OCI-LY7 (cell line): ENCODE measurements around the gene COMP.

Experiments used
- CTCF ChIP-seq: fragments of 200-600 bp; sonication (generic); conservative IDR thresholded peaks from 2 replicates; pipeline ENCODE4 v1.5.1; 2014; ENCODE audit warnings: mild to moderate bottlenecking, antibody characterized with exemption, low read length, moderate library complexity, mixed read lengths
- EZH2phosphoT487 ChIP-seq: fragments of 200-600 bp; sonication (generic); IDR thresholded peaks from 2 replicates; pipeline ENCODE4 v1.6.1; 2018; ENCODE audit warnings: low read depth, borderline replicate concordance, mild to moderate bottlenecking, mixed run types, antibody characterized with exemption, low read length, moderate library complexity, mixed read lengths

GRCh38 chr19:18782559-18783225, 8.4 kb downstream of the COMP start:
- TF ChIP-seq EZH2phosphoT487 (no peak), CTCF (no peak)
